ENCODE results near the gene PLCG2. TPM values are rescaled to one million over a fixed set of nuclear protein-coding genes. Genes with fewer than 3 reads are reported as not detected.

Gene PLCG2
- polyA plus RNA-seq, 2 of the 4 experiments (the other 2 are of a cell fraction), result 2.8 to 6.0 TPM

DNA sequence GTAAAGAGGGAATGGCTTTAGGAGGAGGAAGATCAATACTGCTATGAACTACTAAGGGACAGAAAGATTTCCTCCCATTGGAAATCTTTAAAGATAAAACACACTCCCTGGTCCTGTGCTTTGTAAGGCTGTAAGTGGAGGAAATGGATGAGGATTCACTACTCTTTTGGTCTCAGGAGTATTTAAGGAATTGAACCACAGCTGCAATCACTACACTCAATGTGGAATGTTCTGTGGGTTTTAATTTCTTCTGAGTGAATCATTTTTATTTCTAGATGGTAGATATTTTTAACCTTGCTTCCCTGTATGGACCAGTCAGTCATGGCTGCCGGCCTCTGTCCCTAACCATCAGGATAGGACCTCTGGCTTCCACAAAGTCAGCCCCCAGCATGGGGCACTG, 166.6 kb downstream of the PLCG2 start:
- Histone ChIP-seq H3K27ac (no peak overlapping the region), H3K4me2 (no peak overlapping the region), H3K4me3 (no peak overlapping the region), H3K9me3 (no peaks in the 10 kb centered on the region), H3K4me1 (peaks cover 6% of the 10 kb centered on the region; the same call in 2 of the 3 replicates)
- DNase-seq (ENCODE audit: low read depth in 1 of 2, low spot score in 1 of 2) (no peak), FAIRE-seq (no peak), ATAC-seq (no peak)
- CTCF ChIA-PET, result no interaction called here
- POLR2A ChIA-PET, result no interaction called here
- WGBS (ENCODE audit: missing lambda C conversion rate), result 67% methylated on average over 1 of the region's 1 CpG
- TF ChIP-seq GATA3 (IDR thresholded peaks at IDR 0.05; ENCODE audit: borderline replicate concordance) (no peak), TP53 (CRISPR knock-in tag; IDR thresholded peaks at IDR 0.05) (no peak), RFX5 (IDR thresholded peaks at IDR 0.05) (no peak), TFCP2L1 (CRISPR knock-in tag; IDR thresholded peaks at IDR 0.05) (no peak), HOXB13 (CRISPR knock-in tag; IDR thresholded peaks at IDR 0.05; ENCODE audit: low read depth) (no peak), NPAS2 (CRISPR knock-in tag; IDR thresholded peaks at IDR 0.05; ENCODE audit: borderline replicate concordance) (no peak), PHF8 (IDR thresholded peaks at IDR 0.05; ENCODE audit: borderline replicate concordance, low read depth) (no peak), POLR2A (IDR thresholded peaks at IDR 0.05; ENCODE audit: low read length) (no peak), CEBPB (IDR thresholded peaks at IDR 0.05) (no peak)

DNA sequence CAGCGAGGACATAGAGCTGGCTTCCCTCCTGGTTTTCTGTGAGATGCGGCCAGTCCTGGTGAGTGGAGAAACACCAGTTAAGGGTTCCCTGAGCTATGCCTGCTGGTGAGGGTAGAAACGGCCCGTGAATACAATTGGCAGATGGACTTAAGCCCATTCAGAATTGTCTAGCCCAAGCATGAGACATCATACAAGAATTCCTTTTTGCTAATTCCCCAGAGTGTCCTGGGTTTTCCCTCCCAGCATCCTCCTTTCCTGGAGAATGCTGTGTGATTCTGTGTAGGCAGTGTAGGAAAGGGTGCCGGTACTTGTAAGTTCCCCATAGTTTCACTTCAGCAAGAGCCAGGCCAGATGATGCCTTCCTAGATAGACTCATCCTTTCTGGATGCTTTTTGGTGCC, 167.1 kb downstream of the PLCG2 start:
- Histone ChIP-seq H3K27ac (no peak overlapping the region), H3K4me2 (no peak overlapping the region), H3K4me3 (no peak overlapping the region), H3K4me1 (peaks cover 2% of the 10 kb centered on the region; the same call in 2 of the 3 replicates), H3K9me3 (no peaks in the 10 kb centered on the region; the same call in 2 of the 3 replicates)
- DNase-seq (ENCODE audit: low read depth in 1 of 2, low spot score in 1 of 2) (no peak), FAIRE-seq (no peak), ATAC-seq (no peak)
- POLR2A ChIA-PET, result no interaction called here
- TF ChIP-seq, protein P1, sequence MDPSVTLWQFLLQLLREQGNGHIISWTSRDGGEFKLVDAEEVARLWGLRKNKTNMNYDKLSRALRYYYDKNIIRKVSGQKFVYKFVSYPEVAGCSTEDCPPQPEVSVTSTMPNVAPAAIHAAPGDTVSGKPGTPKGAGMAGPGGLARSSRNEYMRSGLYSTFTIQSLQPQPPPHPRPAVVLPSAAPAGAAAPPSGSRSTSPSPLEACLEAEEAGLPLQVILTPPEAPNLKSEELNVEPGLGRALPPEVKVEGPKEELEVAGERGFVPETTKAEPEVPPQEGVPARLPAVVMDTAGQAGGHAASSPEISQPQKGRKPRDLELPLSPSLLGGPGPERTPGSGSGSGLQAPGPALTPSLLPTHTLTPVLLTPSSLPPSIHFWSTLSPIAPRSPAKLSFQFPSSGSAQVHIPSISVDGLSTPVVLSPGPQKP (IDR thresholded peaks at IDR 0.05; ENCODE audit: low read depth, low read length), result no peak
- no peak for TF ChIP-seq RARB (CRISPR knock-in tag; IDR thresholded peaks at IDR 0.05)
- no peak for TF ChIP-seq FOSB (CRISPR knock-in tag; IDR thresholded peaks at IDR 0.05)
- TF ChIP-seq, protein P2, sequence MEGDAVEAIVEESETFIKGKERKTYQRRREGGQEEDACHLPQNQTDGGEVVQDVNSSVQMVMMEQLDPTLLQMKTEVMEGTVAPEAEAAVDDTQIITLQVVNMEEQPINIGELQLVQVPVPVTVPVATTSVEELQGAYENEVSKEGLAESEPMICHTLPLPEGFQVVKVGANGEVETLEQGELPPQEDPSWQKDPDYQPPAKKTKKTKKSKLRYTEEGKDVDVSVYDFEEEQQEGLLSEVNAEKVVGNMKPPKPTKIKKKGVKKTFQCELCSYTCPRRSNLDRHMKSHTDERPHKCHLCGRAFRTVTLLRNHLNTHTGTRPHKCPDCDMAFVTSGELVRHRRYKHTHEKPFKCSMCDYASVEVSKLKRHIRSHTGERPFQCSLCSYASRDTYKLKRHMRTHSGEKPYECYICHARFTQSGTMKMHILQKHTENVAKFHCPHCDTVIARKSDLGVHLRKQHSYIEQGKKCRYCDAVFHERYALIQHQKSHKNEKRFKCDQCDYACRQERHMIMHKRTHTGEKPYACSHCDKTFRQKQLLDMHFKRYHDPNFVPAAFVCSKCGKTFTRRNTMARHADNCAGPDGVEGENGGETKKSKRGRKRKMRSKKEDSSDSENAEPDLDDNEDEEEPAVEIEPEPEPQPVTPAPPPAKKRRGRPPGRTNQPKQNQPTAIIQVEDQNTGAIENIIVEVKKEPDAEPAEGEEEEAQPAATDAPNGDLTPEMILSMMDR (IDR thresholded peaks at IDR 0.05), result no peak
- no peak for TF ChIP-seq MAZ (IDR thresholded peaks at IDR 0.05; ENCODE audit: borderline replicate concordance, low read depth, low read length)
- CTCF ChIA-PET, result no interaction called here
- 83% methylated on average over 5 of the region's 5 CpGs for WGBS (ENCODE audit: missing lambda C conversion rate)

DNA sequence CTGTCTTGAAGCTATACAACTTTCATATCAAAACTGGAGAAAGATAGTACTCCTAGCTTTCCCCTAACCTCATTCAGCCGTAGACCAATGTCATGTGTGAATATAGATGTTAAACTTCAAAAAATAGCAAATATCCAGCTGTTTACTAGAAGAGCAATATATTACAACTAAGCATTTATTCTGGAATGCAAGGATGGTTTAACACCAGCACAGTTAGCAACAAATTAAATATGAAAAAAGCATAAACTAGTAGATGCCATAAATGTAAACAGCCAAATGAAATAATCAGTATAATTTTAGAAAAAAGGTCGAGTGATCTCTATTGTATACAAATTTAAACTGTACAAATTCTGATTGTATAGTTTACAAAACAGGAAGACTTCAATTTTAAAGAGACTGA, 172.5 kb downstream of the PLCG2 start:
- ATAC-seq (no peak), FAIRE-seq (no peak), DNase-seq (ENCODE audit: low read depth in 1 of 2, low spot score in 1 of 2) (no peak)
- WGBS (ENCODE audit: missing lambda C conversion rate), result 4% methylated on average over 2 of the region's 2 CpGs
- Histone ChIP-seq H3K4me1 (no peaks in the 10 kb centered on the region), H3K4me3 (no peak overlapping the region), H3K9me3 (peaks cover 8% of the 10 kb centered on the region; the same call in 2 of the 3 replicates), H3K4me2 (no peak overlapping the region), H3K27ac (no peak overlapping the region)
- ChIA-PET POLR2A (no interaction called here), CTCF (no interaction called here)
- no peak for TF ChIP-seq RNF2 (IDR thresholded peaks at IDR 0.05; ENCODE audit: borderline replicate concordance, low read depth)
- TF ChIP-seq RARB (CRISPR knock-in tag; IDR thresholded peaks at IDR 0.05), result no peak
- no peak for TF ChIP-seq HEYL (CRISPR knock-in tag; IDR thresholded peaks at IDR 0.05)

DNA sequence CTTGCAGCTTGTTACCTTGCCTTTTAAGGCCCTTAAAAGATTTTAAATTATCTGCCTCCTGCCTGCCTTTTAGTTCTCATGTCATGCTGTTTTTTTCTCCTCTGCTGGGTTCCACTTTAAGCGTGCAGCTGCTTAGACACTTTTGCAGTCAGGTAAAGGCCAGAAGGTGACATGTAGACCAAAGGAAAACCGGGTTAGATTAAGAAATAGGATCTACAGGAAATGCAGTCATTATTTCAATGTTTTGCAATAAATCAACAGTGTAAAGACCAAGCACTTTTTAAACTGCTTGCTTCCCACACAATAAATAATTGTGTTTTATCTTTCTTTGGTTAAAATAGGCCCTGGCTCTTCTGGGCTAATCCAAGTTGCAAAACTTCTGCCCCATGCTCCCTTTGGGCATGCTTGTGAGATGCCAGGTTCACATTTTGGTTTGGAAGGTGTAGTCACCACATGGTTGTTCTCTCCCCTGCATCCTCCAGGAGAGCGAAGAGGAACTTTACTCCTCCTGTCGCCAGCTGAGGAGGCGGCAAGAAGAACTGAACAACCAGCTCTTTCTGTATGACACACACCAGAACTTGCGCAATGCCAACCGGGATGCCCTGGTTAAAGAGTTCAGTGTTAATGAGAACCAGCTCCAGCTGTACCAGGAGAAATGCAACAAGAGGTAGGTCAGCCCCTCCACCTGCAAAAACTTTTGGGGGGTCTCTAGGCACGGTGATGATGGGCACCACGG, 177.3 kb downstream of the PLCG2 start:
- POLR2A ChIA-PET, result no interaction called here
- CTCF ChIA-PET, result interaction anchor here (2.1 to 2.8 kb wide), 3 partner anchors 14 to 274 kb away, joined by 6 to 8 read pairs (median 7); no protein-coding TSS in a partner anchor
- Histone ChIP-seq H3K4me2 (no peak overlapping the region), H3K27ac (no peak overlapping the region), H3K9me3 (peaks cover 7% of the 10 kb centered on the region; the same call in 2 of the 3 replicates), H3K4me3 (no peak overlapping the region), H3K4me1 (no peaks in the 10 kb centered on the region)
- FAIRE-seq, result no peak
- ATAC-seq, result no peak
- 69% methylated on average over 9 of the region's 9 CpGs for WGBS (ENCODE audit: missing lambda C conversion rate)
- TF ChIP-seq MAZ (IDR thresholded peaks at IDR 0.05; ENCODE audit: borderline replicate concordance, low read depth, low read length), result no peak
- TF ChIP-seq, protein P3, sequence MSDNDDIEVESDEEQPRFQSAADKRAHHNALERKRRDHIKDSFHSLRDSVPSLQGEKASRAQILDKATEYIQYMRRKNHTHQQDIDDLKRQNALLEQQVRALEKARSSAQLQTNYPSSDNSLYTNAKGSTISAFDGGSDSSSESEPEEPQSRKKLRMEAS (IDR thresholded peaks at IDR 0.05), result no peak
- peak; percentile 42 to 66; a peak in 3 of 4 replicates for TF ChIP-seq CEBPB (IDR thresholded peaks at IDR 0.05)
- no peak for DNase-seq (ENCODE audit: low read depth in 1 of 2, low spot score in 1 of 2)
